GM23338 (cell line): Measurements from ENCODE around the gene ZNF268. TPM values are rescaled to one million over a fixed set of nuclear protein-coding genes. Genes with fewer than 3 reads are reported as not detected.

Experiments
- ATAC-seq: fragments of 200-7000 bp; cut with Tn5 transposase; 3 replicates; pipeline ENCODE4 v1.9.1; 2020
- DNase-seq: peaks from one replicate; pipeline ENCODE4 v3.0.0-alpha.2; 2015; ENCODE audit warnings: low spot score
- H2AFZ ChIP-seq: fragments of 200-600 bp; sonication (generic); 2 replicates; pipeline ENCODE4 v1.8.0; 2016; ENCODE audit warnings: antibody characterized with exemption, mild to moderate bottlenecking, moderate library complexity
- H3F3A ChIP-seq: fragments of 200-600 bp; sonication (generic); replicated peaks from 2 replicates; pipeline ENCODE4 v1.8.0; 2017; ENCODE audit warnings: antibody characterized with exemption, mixed run types, low read depth
- H3K27ac ChIP-seq: fragments of 200-600 bp; sonication (generic); 2 replicates; pipeline ENCODE4 v1.6.1; 2016; ENCODE audit warnings: low read depth
- H3K27me3 ChIP-seq: fragments of 200-600 bp; sonication (generic); 2 replicates; pipeline ENCODE4 v1.8.0; 2016; ENCODE audit warnings: mild to moderate bottlenecking, mixed run types, moderate library complexity; ENCODE audit not compliant: insufficient read depth
- H3K36me3 ChIP-seq: fragments of 200-600 bp; sonication (generic); 2 replicates; pipeline ENCODE4 v1.8.0; 2016; ENCODE audit warnings: mild to moderate bottlenecking; ENCODE audit not compliant: insufficient read depth
- H3K4me1 ChIP-seq: fragments of 200-600 bp; sonication (generic); 2 replicates; pipeline ENCODE4 v1.8.0; 2016; ENCODE audit warnings: mild to moderate bottlenecking, moderate library complexity; ENCODE audit not compliant: insufficient read depth
- H3K4me2 ChIP-seq: fragments of 200-600 bp; sonication (generic); 2 replicates; pipeline ENCODE4 v1.7.1; 2017; ENCODE audit warnings: mixed run types
- H3K4me3 ChIP-seq: fragments of 200-600 bp; sonication (generic); 2 replicates; pipeline ENCODE4 v1.6.1; 2016; ENCODE audit warnings: mixed run types
- H3K79me2 ChIP-seq: fragments of 200-600 bp; sonication (generic); replicated peaks from 2 replicates; pipeline ENCODE4 v1.8.0; 2017; ENCODE audit warnings: mild to moderate bottlenecking; ENCODE audit not compliant: insufficient read depth
- H3K9me2 ChIP-seq: fragments of 200-600 bp; sonication (generic); 2 replicates; pipeline ENCODE4 v1.8.0; 2017; ENCODE audit not compliant: insufficient read depth
- H4K20me1 ChIP-seq: fragments of 200-600 bp; sonication (generic); replicated peaks from 2 replicates; pipeline ENCODE4 v1.8.0; 2017; ENCODE audit warnings: mild to moderate bottlenecking; ENCODE audit not compliant: insufficient read depth
- H3K27ac Mint-ChIP-seq: 2 replicates; pipeline ENCODE4 v1.8.0; 2020; ENCODE audit warnings: inconsistent platforms, mild to moderate bottlenecking, moderate library complexity, mixed read lengths
- H3K27me3 Mint-ChIP-seq: 3 replicates; pipeline ENCODE4 v1.8.0; 2022; ENCODE audit warnings: low read depth, mild to moderate bottlenecking, moderate library complexity, mixed read lengths, inconsistent platforms; ENCODE audit not compliant: insufficient read depth, poor library complexity
- H3K36me3 Mint-ChIP-seq: 3 replicates; pipeline ENCODE4 v1.8.0; 2021; ENCODE audit warnings: low read depth, mild to moderate bottlenecking, inconsistent platforms, moderate library complexity, mixed read lengths
- H3K4me1 Mint-ChIP-seq: 3 replicates; pipeline ENCODE4 v1.8.0; 2020; ENCODE audit warnings: mild to moderate bottlenecking, inconsistent platforms, mixed read lengths
- H3K4me3 Mint-ChIP-seq: 3 replicates; pipeline ENCODE4 v1.8.0; 2021; ENCODE audit warnings: moderate library complexity, mild to moderate bottlenecking, inconsistent platforms, mixed read lengths
- H3K9me3 Mint-ChIP-seq: 3 replicates; pipeline ENCODE4 v1.8.0; 2020; ENCODE audit warnings: moderate library complexity, mild to moderate bottlenecking, inconsistent platforms, mixed read lengths
- EZH2 ChIP-seq: fragments of 200-600 bp; sonication (generic); IDR thresholded peaks from one replicate; pipeline ENCODE4 v1.8.0; 2017; ENCODE audit warnings: antibody characterized with exemption, mild to moderate bottlenecking, low read depth; ENCODE audit not compliant: unreplicated experiment
- EZH2phosphoT487 ChIP-seq: fragments of 200-600 bp; sonication (generic); IDR thresholded peaks from one replicate; pipeline ENCODE4 v1.8.1; 2018; ENCODE audit warnings: antibody characterized with exemption; ENCODE audit not compliant: unreplicated experiment
- JUNB ChIP-seq: IDR thresholded peaks from one replicate; pipeline ENCODE4 v1.6.1; 2016; ENCODE audit warnings: antibody characterized with exemption; ENCODE audit not compliant: unreplicated experiment
- POLR2AphosphoS5 ChIP-seq: IDR thresholded peaks from 2 replicates; pipeline ENCODE4 v1.6.1; 2016; ENCODE audit warnings: antibody characterized with exemption, low read depth
- STAT1 ChIP-seq: IDR thresholded peaks from one replicate; pipeline ENCODE4 v1.6.1; 2016; ENCODE audit warnings: antibody characterized with exemption; ENCODE audit not compliant: unreplicated experiment
- ZNF114 ChIP-seq: fragments of 250-450 bp; sonication (Bioruptor Pico); IDR thresholded peaks from 2 replicates; pipeline ENCODE4 v1.5.0; 2020; ENCODE audit warnings: mild to moderate bottlenecking, moderate library complexity
- ZNF331 ChIP-seq: fragments of 250-450 bp; sonication (Bioruptor Pico); IDR thresholded peaks from 2 replicates; pipeline ENCODE4 v1.5.0; 2020; ENCODE audit warnings: low read depth, mild to moderate bottlenecking, moderate library complexity
- polyA plus RNA-seq: library from polyadenylated mRNA; unstranded; fragments of >200 nt; fragmentation: Nextera tagmentation; extraction: Ambion mirVana; gene quantifications from 2 replicates; pipeline ENCODE4 v1.2.1, GENCODE V29; 2016
- total RNA-seq: library from RNA; depleted of rRNA; stranded (reverse); fragments of >200 nt; shearing (Covaris generic); gene quantifications from 2 replicates; pipeline ENCODE4 v1.2.3, GENCODE V29; 2014
- TF ChIP-seq, protein P1 (sequence below): IDR thresholded peaks from 2 replicates; pipeline ENCODE4 v1.6.1; 2016; ENCODE audit warnings: antibody characterized with exemption
- TF ChIP-seq, protein P2 (sequence below): fragments of 250-450 bp; sonication (Bioruptor Pico); IDR thresholded peaks from 2 replicates; pipeline ENCODE4 v1.5.0; 2020; ENCODE audit warnings: mild to moderate bottlenecking, moderate library complexity
- TF ChIP-seq, protein P3 (sequence below): IDR thresholded peaks from one replicate; pipeline ENCODE4 v1.6.1; 2018; ENCODE audit warnings: antibody characterized with exemption; ENCODE audit not compliant: unreplicated experiment

ZNF268 gene
- total and polyA plus RNA-seq, 2 experiments from 2014 or later, result 15.1 to 25.2 TPM

DNA sequence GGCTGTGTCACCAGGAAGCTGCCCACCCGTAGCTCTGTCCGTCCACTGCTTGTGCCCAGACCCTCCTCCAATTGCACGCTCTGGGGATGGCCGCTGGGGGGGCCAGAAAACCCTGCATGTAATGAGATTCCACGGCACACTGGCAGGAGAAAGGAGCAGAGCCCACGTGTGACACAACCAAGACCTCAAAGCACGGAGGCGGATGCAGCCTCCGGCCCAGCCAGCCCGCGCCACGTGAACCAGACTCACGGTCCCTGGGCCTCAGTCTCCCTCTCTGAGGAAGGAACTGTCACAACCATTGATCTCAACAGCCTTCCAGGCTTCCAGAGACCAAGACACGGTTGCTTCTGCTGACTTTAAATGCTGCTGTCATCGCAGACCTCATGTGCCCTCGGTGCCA lies 39.9 kb downstream of the ZNF268 start:
- Histone ChIP-seq H3K79me2 (no peaks in the 10 kb centered on the region), H3K27me3 (no peaks in the 10 kb centered on the region), H3F3A (no peaks in the 10 kb centered on the region), H3K27ac (no peak overlapping the region), H3K4me1 (no peaks in the 10 kb centered on the region), H3K36me3 (no peaks in the 10 kb centered on the region), H2AFZ (no peak overlapping the region), H4K20me1 (no peaks in the 10 kb centered on the region), H3K4me2 (no peak overlapping the region), H3K4me3 (no peak overlapping the region), H3K9me2 (no peaks in the 10 kb centered on the region)
- DNase-seq (no peak), ATAC-seq (no peak)
- Mint-ChIP-seq H3K4me1 (no peaks in the 10 kb centered on the region; the same call in 2 of the 3 replicates), H3K9me3 (peaks cover 95% of the 10 kb centered on the region), H3K4me3 (no peak overlapping the region), H3K36me3 (peaks cover 38% of the 10 kb centered on the region), H3K27ac (no peak overlapping the region), H3K27me3 (peaks cover 2% of the 10 kb centered on the region)
- TF ChIP-seq, protein P1, sequence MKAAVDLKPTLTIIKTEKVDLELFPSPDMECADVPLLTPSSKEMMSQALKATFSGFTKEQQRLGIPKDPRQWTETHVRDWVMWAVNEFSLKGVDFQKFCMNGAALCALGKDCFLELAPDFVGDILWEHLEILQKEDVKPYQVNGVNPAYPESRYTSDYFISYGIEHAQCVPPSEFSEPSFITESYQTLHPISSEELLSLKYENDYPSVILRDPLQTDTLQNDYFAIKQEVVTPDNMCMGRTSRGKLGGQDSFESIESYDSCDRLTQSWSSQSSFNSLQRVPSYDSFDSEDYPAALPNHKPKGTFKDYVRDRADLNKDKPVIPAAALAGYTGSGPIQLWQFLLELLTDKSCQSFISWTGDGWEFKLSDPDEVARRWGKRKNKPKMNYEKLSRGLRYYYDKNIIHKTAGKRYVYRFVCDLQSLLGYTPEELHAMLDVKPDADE, result no peak

DNA sequence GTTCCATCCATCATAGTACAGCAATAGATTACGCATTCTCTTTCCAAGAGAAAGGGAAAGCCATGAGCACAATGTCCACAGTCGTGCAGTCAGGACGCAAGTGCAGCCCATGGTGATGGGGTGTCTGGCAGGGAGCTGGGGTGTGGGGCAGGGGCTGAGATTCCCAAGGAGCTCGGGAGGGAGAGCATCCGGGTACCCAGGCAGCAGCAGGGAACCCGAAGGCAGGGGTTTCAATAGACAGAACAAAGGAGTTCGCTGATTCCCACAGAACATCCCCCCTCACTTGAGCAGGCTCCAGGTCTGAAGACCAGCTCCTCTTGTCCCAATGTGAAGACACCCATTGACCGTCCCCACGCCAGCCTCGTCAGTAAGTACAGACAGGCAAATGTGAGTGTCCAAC lies 40.9 kb downstream of the ZNF268 start:
- Histone ChIP-seq H3K9me2 (no peaks in the 10 kb centered on the region), H3K4me2 (no peak overlapping the region), H4K20me1 (no peaks in the 10 kb centered on the region), H2AFZ (no peak overlapping the region), H3K4me1 (no peaks in the 10 kb centered on the region), H3K4me3 (no peak overlapping the region), H3K79me2 (no peaks in the 10 kb centered on the region), H3K36me3 (no peaks in the 10 kb centered on the region), H3K27ac (no peak overlapping the region), H3K27me3 (no peaks in the 10 kb centered on the region), H3F3A (no peaks in the 10 kb centered on the region)
- H3K4me3 Mint-ChIP-seq, result no peak overlapping the region
- no peak for DNase-seq
- peaks cover 41% of the 10 kb centered on the region for H3K36me3 Mint-ChIP-seq
- peaks cover 95% of the 10 kb centered on the region for H3K9me3 Mint-ChIP-seq
- H3K27ac Mint-ChIP-seq, result no peak overlapping the region
- H3K4me1 Mint-ChIP-seq, result no peaks in the 10 kb centered on the region; the same call in 2 of the 3 replicates
- ATAC-seq, result no peak
- peaks cover 4% of the 10 kb centered on the region for H3K27me3 Mint-ChIP-seq
- TF ChIP-seq, protein P2, sequence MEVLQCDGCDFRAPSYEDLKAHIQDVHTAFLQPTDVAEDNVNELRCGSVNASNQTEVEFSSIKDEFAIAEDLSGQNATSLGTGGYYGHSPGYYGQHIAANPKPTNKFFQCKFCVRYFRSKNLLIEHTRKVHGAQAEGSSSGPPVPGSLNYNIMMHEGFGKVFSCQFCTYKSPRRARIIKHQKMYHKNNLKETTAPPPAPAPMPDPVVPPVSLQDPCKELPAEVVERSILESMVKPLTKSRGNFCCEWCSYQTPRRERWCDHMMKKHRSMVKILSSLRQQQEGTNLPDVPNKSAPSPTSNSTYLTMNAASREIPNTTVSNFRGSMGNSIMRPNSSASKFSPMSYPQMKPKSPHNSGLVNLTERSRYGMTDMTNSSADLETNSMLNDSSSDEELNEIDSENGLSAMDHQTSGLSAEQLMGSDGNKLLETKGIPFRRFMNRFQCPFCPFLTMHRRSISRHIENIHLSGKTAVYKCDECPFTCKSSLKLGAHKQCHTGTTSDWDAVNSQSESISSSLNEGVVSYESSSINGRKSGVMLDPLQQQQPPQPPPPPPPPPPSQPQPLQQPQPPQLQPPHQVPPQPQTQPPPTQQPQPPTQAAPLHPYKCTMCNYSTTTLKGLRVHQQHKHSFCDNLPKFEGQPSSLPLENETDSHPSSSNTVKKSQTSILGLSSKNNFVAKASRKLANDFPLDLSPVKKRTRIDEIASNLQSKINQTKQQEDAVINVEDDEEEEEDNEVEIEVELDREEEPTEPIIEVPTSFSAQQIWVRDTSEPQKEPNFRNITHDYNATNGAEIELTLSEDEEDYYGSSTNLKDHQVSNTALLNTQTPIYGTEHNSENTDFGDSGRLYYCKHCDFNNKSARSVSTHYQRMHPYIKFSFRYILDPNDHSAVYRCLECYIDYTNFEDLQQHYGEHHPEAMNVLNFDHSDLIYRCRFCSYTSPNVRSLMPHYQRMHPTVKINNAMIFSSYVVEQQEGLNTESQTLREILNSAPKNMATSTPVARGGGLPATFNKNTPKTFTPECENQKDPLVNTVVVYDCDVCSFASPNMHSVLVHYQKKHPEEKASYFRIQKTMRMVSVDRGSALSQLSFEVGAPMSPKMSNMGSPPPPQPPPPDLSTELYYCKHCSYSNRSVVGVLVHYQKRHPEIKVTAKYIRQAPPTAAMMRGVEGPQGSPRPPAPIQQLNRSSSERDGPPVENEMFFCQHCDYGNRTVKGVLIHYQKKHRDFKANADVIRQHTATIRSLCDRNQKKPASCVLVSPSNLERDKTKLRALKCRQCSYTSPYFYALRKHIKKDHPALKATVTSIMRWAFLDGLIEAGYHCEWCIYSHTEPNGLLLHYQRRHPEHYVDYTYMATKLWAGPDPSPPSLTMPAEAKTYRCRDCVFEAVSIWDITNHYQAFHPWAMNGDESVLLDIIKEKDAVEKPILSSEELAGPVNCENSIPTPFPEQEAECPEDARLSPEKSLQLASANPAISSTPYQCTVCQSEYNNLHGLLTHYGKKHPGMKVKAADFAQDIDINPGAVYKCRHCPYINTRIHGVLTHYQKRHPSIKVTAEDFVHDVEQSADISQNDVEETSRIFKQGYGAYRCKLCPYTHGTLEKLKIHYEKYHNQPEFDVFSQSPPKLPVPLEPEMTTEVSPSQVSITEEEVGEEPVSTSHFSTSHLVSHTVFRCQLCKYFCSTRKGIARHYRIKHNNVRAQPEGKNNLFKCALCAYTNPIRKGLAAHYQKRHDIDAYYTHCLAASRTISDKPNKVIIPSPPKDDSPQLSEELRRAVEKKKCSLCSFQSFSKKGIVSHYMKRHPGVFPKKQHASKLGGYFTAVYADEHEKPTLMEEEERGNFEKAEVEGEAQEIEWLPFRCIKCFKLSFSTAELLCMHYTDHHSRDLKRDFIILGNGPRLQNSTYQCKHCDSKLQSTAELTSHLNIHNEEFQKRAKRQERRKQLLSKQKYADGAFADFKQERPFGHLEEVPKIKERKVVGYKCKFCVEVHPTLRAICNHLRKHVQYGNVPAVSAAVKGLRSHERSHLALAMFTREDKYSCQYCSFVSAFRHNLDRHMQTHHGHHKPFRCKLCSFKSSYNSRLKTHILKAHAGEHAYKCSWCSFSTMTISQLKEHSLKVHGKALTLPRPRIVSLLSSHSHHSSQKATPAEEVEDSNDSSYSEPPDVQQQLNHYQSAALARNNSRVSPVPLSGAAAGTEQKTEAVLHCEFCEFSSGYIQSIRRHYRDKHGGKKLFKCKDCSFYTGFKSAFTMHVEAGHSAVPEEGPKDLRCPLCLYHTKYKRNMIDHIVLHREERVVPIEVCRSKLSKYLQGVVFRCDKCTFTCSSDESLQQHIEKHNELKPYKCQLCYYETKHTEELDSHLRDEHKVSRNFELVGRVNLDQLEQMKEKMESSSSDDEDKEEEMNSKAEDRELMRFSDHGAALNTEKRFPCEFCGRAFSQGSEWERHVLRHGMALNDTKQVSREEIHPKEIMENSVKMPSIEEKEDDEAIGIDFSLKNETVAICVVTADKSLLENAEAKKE (CRISPR knock-in tag), result no peak
- TF ChIP-seq POLR2AphosphoS5 (no peak), ZNF114 (CRISPR knock-in tag) (no peak), EZH2 (no peak), JUNB (no peak), STAT1 (no peak), EZH2phosphoT487 (no peak), ZNF331 (CRISPR knock-in tag) (no peak)
- TF ChIP-seq, protein P3, sequence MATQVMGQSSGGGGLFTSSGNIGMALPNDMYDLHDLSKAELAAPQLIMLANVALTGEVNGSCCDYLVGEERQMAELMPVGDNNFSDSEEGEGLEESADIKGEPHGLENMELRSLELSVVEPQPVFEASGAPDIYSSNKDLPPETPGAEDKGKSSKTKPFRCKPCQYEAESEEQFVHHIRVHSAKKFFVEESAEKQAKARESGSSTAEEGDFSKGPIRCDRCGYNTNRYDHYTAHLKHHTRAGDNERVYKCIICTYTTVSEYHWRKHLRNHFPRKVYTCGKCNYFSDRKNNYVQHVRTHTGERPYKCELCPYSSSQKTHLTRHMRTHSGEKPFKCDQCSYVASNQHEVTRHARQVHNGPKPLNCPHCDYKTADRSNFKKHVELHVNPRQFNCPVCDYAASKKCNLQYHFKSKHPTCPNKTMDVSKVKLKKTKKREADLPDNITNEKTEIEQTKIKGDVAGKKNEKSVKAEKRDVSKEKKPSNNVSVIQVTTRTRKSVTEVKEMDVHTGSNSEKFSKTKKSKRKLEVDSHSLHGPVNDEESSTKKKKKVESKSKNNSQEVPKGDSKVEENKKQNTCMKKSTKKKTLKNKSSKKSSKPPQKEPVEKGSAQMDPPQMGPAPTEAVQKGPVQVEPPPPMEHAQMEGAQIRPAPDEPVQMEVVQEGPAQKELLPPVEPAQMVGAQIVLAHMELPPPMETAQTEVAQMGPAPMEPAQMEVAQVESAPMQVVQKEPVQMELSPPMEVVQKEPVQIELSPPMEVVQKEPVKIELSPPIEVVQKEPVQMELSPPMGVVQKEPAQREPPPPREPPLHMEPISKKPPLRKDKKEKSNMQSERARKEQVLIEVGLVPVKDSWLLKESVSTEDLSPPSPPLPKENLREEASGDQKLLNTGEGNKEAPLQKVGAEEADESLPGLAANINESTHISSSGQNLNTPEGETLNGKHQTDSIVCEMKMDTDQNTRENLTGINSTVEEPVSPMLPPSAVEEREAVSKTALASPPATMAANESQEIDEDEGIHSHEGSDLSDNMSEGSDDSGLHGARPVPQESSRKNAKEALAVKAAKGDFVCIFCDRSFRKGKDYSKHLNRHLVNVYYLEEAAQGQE, result no peak
